H1 (cell line): ENCODE measurements around the gene WDR48. TPM values are rescaled to one million over a fixed set of nuclear protein-coding genes. Genes with fewer than 3 reads are reported as not detected.

Experiments used
- CBX8 ChIP-seq: fragments of 300-800, 300-1000 bp; sonication (generic); IDR thresholded peaks from 2 replicates; pipeline ENCODE4 v1.7.1; 2016; ENCODE audit warnings: low read depth, low read length, borderline replicate concordance
- polyA plus RNA-seq, 7 experiments: library from polyadenylated mRNA; depleted of rRNA in 3 of 7; stranded (reverse) in 5 of 7; unstranded in 2 of 7; fragments of >200 nt in 5 of 7; fragments of 200-250 nt in 2 of 7; gene quantifications; 1 replicate in 5 of 7; 2 replicates in 1 of 7; 4 replicates in 1 of 7; pipeline versions ENCODE4 v1.2.1 to v1.2.3, GENCODE V29; 2011 to 2013; ENCODE audit warnings: missing spikeins in 2 of 7, mixed read lengths in 2 of 7
- total RNA-seq: library from RNA; stranded (reverse); fragmentation: NEBNext Ultra II Directional; extraction: Animal tissue kit (Norgen Biotek cat#: 25700); gene quantifications from 2 replicates; pipeline ENCODE4 v1.2.1, GENCODE V29; 2021
- TF ChIP-seq, protein P1 (sequence below): fragments of 300-600 bp; sonication (generic); IDR thresholded peaks from 2 replicates; pipeline ENCODE4 v1.7.1; 2012; ENCODE audit warnings: low read length, moderate library complexity, mild to moderate bottlenecking, inconsistent platforms; ENCODE audit not compliant: insufficient replicate concordance

Gene WDR48
- total and polyA plus RNA-seq, 2 of the 8 experiments (the other 6 are each of a cell fraction or from before 2014, with no cell fraction given), result 21.2 to 54.1 TPM

- no peak for TF ChIP-seq CBX8
- TF ChIP-seq, protein P1, sequence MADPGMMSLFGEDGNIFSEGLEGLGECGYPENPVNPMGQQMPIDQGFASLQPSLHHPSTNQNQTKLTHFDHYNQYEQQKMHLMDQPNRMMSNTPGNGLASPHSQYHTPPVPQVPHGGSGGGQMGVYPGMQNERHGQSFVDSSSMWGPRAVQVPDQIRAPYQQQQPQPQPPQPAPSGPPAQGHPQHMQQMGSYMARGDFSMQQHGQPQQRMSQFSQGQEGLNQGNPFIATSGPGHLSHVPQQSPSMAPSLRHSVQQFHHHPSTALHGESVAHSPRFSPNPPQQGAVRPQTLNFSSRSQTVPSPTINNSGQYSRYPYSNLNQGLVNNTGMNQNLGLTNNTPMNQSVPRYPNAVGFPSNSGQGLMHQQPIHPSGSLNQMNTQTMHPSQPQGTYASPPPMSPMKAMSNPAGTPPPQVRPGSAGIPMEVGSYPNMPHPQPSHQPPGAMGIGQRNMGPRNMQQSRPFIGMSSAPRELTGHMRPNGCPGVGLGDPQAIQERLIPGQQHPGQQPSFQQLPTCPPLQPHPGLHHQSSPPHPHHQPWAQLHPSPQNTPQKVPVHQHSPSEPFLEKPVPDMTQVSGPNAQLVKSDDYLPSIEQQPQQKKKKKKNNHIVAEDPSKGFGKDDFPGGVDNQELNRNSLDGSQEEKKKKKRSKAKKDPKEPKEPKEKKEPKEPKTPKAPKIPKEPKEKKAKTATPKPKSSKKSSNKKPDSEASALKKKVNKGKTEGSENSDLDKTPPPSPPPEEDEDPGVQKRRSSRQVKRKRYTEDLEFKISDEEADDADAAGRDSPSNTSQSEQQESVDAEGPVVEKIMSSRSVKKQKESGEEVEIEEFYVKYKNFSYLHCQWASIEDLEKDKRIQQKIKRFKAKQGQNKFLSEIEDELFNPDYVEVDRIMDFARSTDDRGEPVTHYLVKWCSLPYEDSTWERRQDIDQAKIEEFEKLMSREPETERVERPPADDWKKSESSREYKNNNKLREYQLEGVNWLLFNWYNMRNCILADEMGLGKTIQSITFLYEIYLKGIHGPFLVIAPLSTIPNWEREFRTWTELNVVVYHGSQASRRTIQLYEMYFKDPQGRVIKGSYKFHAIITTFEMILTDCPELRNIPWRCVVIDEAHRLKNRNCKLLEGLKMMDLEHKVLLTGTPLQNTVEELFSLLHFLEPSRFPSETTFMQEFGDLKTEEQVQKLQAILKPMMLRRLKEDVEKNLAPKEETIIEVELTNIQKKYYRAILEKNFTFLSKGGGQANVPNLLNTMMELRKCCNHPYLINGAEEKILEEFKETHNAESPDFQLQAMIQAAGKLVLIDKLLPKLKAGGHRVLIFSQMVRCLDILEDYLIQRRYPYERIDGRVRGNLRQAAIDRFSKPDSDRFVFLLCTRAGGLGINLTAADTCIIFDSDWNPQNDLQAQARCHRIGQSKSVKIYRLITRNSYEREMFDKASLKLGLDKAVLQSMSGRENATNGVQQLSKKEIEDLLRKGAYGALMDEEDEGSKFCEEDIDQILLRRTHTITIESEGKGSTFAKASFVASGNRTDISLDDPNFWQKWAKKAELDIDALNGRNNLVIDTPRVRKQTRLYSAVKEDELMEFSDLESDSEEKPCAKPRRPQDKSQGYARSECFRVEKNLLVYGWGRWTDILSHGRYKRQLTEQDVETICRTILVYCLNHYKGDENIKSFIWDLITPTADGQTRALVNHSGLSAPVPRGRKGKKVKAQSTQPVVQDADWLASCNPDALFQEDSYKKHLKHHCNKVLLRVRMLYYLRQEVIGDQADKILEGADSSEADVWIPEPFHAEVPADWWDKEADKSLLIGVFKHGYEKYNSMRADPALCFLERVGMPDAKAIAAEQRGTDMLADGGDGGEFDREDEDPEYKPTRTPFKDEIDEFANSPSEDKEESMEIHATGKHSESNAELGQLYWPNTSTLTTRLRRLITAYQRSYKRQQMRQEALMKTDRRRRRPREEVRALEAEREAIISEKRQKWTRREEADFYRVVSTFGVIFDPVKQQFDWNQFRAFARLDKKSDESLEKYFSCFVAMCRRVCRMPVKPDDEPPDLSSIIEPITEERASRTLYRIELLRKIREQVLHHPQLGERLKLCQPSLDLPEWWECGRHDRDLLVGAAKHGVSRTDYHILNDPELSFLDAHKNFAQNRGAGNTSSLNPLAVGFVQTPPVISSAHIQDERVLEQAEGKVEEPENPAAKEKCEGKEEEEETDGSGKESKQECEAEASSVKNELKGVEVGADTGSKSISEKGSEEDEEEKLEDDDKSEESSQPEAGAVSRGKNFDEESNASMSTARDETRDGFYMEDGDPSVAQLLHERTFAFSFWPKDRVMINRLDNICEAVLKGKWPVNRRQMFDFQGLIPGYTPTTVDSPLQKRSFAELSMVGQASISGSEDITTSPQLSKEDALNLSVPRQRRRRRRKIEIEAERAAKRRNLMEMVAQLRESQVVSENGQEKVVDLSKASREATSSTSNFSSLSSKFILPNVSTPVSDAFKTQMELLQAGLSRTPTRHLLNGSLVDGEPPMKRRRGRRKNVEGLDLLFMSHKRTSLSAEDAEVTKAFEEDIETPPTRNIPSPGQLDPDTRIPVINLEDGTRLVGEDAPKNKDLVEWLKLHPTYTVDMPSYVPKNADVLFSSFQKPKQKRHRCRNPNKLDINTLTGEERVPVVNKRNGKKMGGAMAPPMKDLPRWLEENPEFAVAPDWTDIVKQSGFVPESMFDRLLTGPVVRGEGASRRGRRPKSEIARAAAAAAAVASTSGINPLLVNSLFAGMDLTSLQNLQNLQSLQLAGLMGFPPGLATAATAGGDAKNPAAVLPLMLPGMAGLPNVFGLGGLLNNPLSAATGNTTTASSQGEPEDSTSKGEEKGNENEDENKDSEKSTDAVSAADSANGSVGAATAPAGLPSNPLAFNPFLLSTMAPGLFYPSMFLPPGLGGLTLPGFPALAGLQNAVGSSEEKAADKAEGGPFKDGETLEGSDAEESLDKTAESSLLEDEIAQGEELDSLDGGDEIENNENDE, result no peak
Observed at GRCh38 chr3:39122813-39123212, 71.0 kb downstream of the WDR48 start (continued).
